ENCODE measurements around the gene ENDOU. TPM values are rescaled to one million over a fixed set of nuclear protein-coding genes. Genes with fewer than 3 reads are reported as not detected.

Gene ENDOU
- polyA plus RNA-seq, 2 of the 4 experiments (the other 2 are of a cell fraction) = not detected

GRCh38 chr12:47707355-47707754, 17.9 kb downstream of the ENDOU start:
- no peak for FAIRE-seq
- no peak for ATAC-seq
- Histone ChIP-seq H3K4me2 (peak overlapping the region; percentile 93), H3K4me1 (peaks cover 21% of the 10 kb centered on the region; the same call in 2 of the 3 replicates), H3K9me3 (no peaks in the 10 kb centered on the region), H3K27ac (no peak overlapping the region), H3K4me3 (no peak overlapping the region)
- TF ChIP-seq SREBF2 (IDR thresholded peaks at IDR 0.05) = no peak
- no peak for TF ChIP-seq TFCP2L1 (CRISPR knock-in tag; IDR thresholded peaks at IDR 0.05)
- no peak for TF ChIP-seq CBX2 (IDR thresholded peaks at IDR 0.05; ENCODE audit: borderline replicate concordance, low read depth)
- no peak for TF ChIP-seq EHMT2 (IDR thresholded peaks at IDR 0.05; ENCODE audit: low read depth)
- TF ChIP-seq ELK1 (IDR thresholded peaks at IDR 0.05; ENCODE audit: low read depth, low read length) = no peak
- TF ChIP-seq HES2 (IDR thresholded peaks at IDR 0.05) = no peak
- no peak for TF ChIP-seq ZC3H11A (IDR thresholded peaks at IDR 0.05)
- TF ChIP-seq ATOH8 (CRISPR knock-in tag; IDR thresholded peaks at IDR 0.05; ENCODE audit: low read depth) = no peak
- TF ChIP-seq FOSL2 (IDR thresholded peaks at IDR 0.05) = no peak
- TF ChIP-seq FOSL2 (CRISPR knock-in tag; IDR thresholded peaks at IDR 0.05) = no peak
- no peak for TF ChIP-seq HEYL (CRISPR knock-in tag; IDR thresholded peaks at IDR 0.05)
- no peak for TF ChIP-seq NPAS2 (CRISPR knock-in tag; IDR thresholded peaks at IDR 0.05; ENCODE audit: borderline replicate concordance)
- TF ChIP-seq USF2 (IDR thresholded peaks at IDR 0.05) = no peak
- TF ChIP-seq EP300 (IDR thresholded peaks at IDR 0.05) = no peak
- no peak for TF ChIP-seq CHD4 (IDR thresholded peaks at IDR 0.05; ENCODE audit: borderline replicate concordance)
- no peak for TF ChIP-seq RAD21 (conservative IDR thresholded peaks at IDR 0.05 in 1 of 2, IDR thresholded peaks at IDR 0.05 in 1 of 2)
- TF ChIP-seq PHF8 (IDR thresholded peaks at IDR 0.05; ENCODE audit: borderline replicate concordance, low read depth) = no peak
- TF ChIP-seq CHD2 (IDR thresholded peaks at IDR 0.05; ENCODE audit: low read length, partially characterized antibody) = no peak
- no peak for TF ChIP-seq HDAC2 (IDR thresholded peaks at IDR 0.05)
- POLR2A ChIA-PET = no interaction called here
- CTCF ChIA-PET = interaction anchor here (0.8 to 17.4 kb wide), 5 partner anchors 9 to 675 kb away, joined by 3 to 343 read pairs (median 37); partner anchors contain the start of gene SLC48A1
- DNase-seq (ENCODE audit: low read depth in 1 of 2, low spot score in 1 of 2) = no peak

- FAIRE-seq (peak; percentile 28), ATAC-seq (peak; percentile 95 to 98), DNase-seq (ENCODE audit: low read depth in 1 of 2, low spot score in 1 of 2) (peak; percentile 81 to 94)
- Histone ChIP-seq H3K4me1 (peaks cover 21% of the 10 kb centered on the region; the same call in 2 of the 3 replicates), H3K4me3 (peak within 1 kb of the TSS; percentile 81), H3K4me2 (peak within 1 kb of the TSS; percentile 97), H3K9me3 (no peaks in the 10 kb centered on the region), H3K27ac (peak within 1 kb of the TSS; percentile 90 to 96)
- 3% methylated on average over 14 of the region's 66 CpGs for WGBS (ENCODE audit: missing lambda C conversion rate)
- ChIA-PET CTCF (interaction anchor here (0.5 to 17.4 kb wide), 11 partner anchors 9 to 132 kb away, joined by 3 to 343 read pairs (median 4); partner anchors contain the start of gene SLC48A1), POLR2A (interaction anchor here (0.7 to 1.2 kb wide), 10 partner anchors 11 to 673 kb away, joined by 3 to 7 read pairs (median 3); partner anchors contain the start of genes AMIGO2 and PCED1B)
- TF ChIP-seq EP300 (IDR thresholded peaks at IDR 0.05) (no peak), SREBF2 (IDR thresholded peaks at IDR 0.05) (no peak), E2F6 (IDR thresholded peaks at IDR 0.05; ENCODE audit: borderline replicate concordance, low read depth) (peak; percentile 72; the same call in 1 of the 2 replicates), POLR2A (IDR thresholded peaks at IDR 0.05; ENCODE audit: low read length) (peak; percentile 96), TP53 (CRISPR knock-in tag; IDR thresholded peaks at IDR 0.05) (no peak), ZFP36 (IDR thresholded peaks at IDR 0.05; ENCODE audit: borderline replicate concordance, partially characterized antibody) (no peak), CTCF (IDR thresholded peaks at IDR 0.05) (peak; percentile 60), USF2 (IDR thresholded peaks at IDR 0.05) (no peak), BCL3 (IDR thresholded peaks at IDR 0.05) (peak; percentile 88), PHF8 (IDR thresholded peaks at IDR 0.05; ENCODE audit: borderline replicate concordance, low read depth) (peak; percentile 96), FOSB (CRISPR knock-in tag; IDR thresholded peaks at IDR 0.05) (no peak), GATA3 (IDR thresholded peaks at IDR 0.05; ENCODE audit: borderline replicate concordance) (peak; percentile 10; the same call in 1 of the 2 replicates), RAD21 (conservative IDR thresholded peaks at IDR 0.05 in 1 of 2, IDR thresholded peaks at IDR 0.05 in 1 of 2) (peak in 1 of 2 experiments; percentile 31; a peak in 1 of 5 replicates), SMC3 (IDR thresholded peaks at IDR 0.05) (peak; percentile 23; the same call in 1 of the 3 replicates)
Observed at GRCh38 chr12:47705566-47706425, 19.5 kb downstream of the ENDOU start, which contains the start of gene RPAP3. TSS of gene RPAP3 (minus strand) at chr12:47706030. CDS start at chr12:47702840, 3,190 bp downstream.

Data from A549 (cell line).